Liver (tissue), 9 donors: ENCODE results near the gene SRRM1. TPM values are rescaled to one million over a fixed set of nuclear protein-coding genes. Genes with fewer than 3 reads are reported as not detected.

Experiments used
- DNase-seq: peaks from one replicate; pipeline ENCODE4 v3.0.0-alpha.2; 2017; ENCODE audit warnings: low spot score
- H3K27ac ChIP-seq, 2 donors: one replicate each; pipeline ENCODE4 v1.7.0; 2013; ENCODE audit warnings: inconsistent platforms in 2 of 2, low read length in 2 of 2, control low read depth in 1 of 2, low read depth in 1 of 2, mild to moderate bottlenecking in 1 of 2
- H3K27me3 ChIP-seq, 4 donors: one replicate each; pipeline versions ENCODE4 v1.6.1 to v1.7.0; 2013; ENCODE audit warnings: low read length in 3 of 4, inconsistent platforms in 1 of 4, mild to moderate bottlenecking in 1 of 4, moderate library complexity in 1 of 4; ENCODE audit not compliant: control insufficient read depth in 4 of 4, insufficient read depth in 4 of 4
- H3K36me3 ChIP-seq, 4 donors: one replicate each; pipeline versions ENCODE4 v1.6.1 to v1.7.0; 2013; ENCODE audit warnings: low read length in 3 of 4, mild to moderate bottlenecking in 3 of 4, low read depth in 1 of 4, moderate library complexity in 1 of 4; ENCODE audit not compliant: control insufficient read depth in 4 of 4, insufficient read depth in 3 of 4
- H3K4me1 ChIP-seq, 4 donors: one replicate each; pipeline versions ENCODE4 v1.6.1 to v1.7.0; 2013; ENCODE audit warnings: low read length in 3 of 4, mild to moderate bottlenecking in 3 of 4, moderate library complexity in 1 of 4; ENCODE audit not compliant: control insufficient read depth in 4 of 4, insufficient read depth in 4 of 4
- H3K4me3 ChIP-seq, 3 donors: one replicate each; pipeline versions ENCODE4 v1.6.1 to v1.7.0; 2013; ENCODE audit warnings: low read length in 3 of 3, control low read depth in 1 of 3, low read depth in 1 of 3, mild to moderate bottlenecking in 1 of 3
- H3K9ac ChIP-seq, 2 donors: one replicate each; pipeline ENCODE4 v1.7.0; 2013; ENCODE audit warnings: low read length in 2 of 2, mild to moderate bottlenecking in 2 of 2, moderate library complexity in 2 of 2, control low read depth in 1 of 2, low read depth in 1 of 2
- H3K9me3 ChIP-seq, 4 donors: one replicate each; pipeline versions ENCODE4 v1.6.1 to v1.7.0; 2013; ENCODE audit warnings: low read length in 3 of 4; ENCODE audit not compliant: control insufficient read depth in 4 of 4
- EGR1 ChIP-seq, 2 donors: IDR thresholded peaks; 2 replicates each; pipeline ENCODE4 v1.6.1; 2016 to 2018; ENCODE audit warnings: antibody characterized with exemption in 2 of 2, low read depth in 2 of 2
- FOXA1 ChIP-seq: IDR thresholded peaks from 2 replicates; pipeline ENCODE4 v1.6.1; 2016; ENCODE audit warnings: antibody characterized with exemption
- FOXA2 ChIP-seq: IDR thresholded peaks from 2 replicates; pipeline ENCODE4 v1.6.1; 2016; ENCODE audit warnings: antibody characterized with exemption
- GABPA ChIP-seq, 2 donors: IDR thresholded peaks in 1 of 2; conservative IDR thresholded peaks in 1 of 2; 2 replicates each; pipeline ENCODE4 v1.6.1; 2016; ENCODE audit warnings: antibody characterized with exemption in 2 of 2, mild to moderate bottlenecking in 1 of 2, moderate library complexity in 1 of 2
- HNF4A ChIP-seq, 2 donors: conservative IDR thresholded peaks; 2 replicates each; pipeline ENCODE4 v1.6.1; 2016; ENCODE audit warnings: antibody characterized with exemption in 2 of 2, mild to moderate bottlenecking in 2 of 2
- HNF4G ChIP-seq: IDR thresholded peaks from 2 replicates; pipeline ENCODE4 v1.6.1; 2016; ENCODE audit warnings: antibody characterized with exemption
- JUND ChIP-seq, 2 donors: IDR thresholded peaks; 2 replicates each; pipeline ENCODE4 v1.6.1; 2016; ENCODE audit warnings: antibody characterized with exemption in 2 of 2
- NR2F2 ChIP-seq: IDR thresholded peaks from 2 replicates; pipeline ENCODE4 v1.6.1; 2016; ENCODE audit warnings: antibody characterized with exemption
- RAD21 ChIP-seq, 2 donors: IDR thresholded peaks; 2 replicates each; pipeline ENCODE4 v1.6.1; 2016; ENCODE audit warnings: antibody characterized with exemption in 2 of 2, mild to moderate bottlenecking in 2 of 2
- RXRA ChIP-seq, 2 donors: IDR thresholded peaks; 2 replicates each; pipeline ENCODE4 v1.6.1; 2017 to 2018; ENCODE audit warnings: antibody characterized with exemption in 2 of 2, mild to moderate bottlenecking in 1 of 2
- SP1 ChIP-seq: IDR thresholded peaks from 2 replicates; pipeline ENCODE4 v1.6.1; 2018; ENCODE audit warnings: antibody characterized with exemption, mild to moderate bottlenecking
- TAF1 ChIP-seq: conservative IDR thresholded peaks from 2 replicates; pipeline ENCODE4 v1.6.1; 2016; ENCODE audit warnings: antibody characterized with exemption, mild to moderate bottlenecking
- YY1 ChIP-seq: IDR thresholded peaks from 2 replicates; pipeline ENCODE4 v1.6.1; 2016; ENCODE audit warnings: antibody characterized with exemption, mild to moderate bottlenecking
- WGBS: extraction: QIAGEN DNeasy Blood & Tissue Kit; methylation state at CpG from one replicate; pipeline ENCODE4 v1.1.7; 2013; 5-methylcytosine and 5-hydroxymethylcytosine counted together
- polyA plus RNA-seq, 2 donors: library from polyadenylated mRNA; stranded (reverse) in 1 of 2; unstranded in 1 of 2; fragments of 200-250 nt in 1 of 2; fragments of >200 nt in 1 of 2; fragmentation: Nextera tagmentation in 1 of 2; extraction: Ambion mirVana in 1 of 2; gene quantifications; one replicate each; pipeline versions ENCODE4 v1.2.1 to v1.2.3, GENCODE V29; 2013 to 2015
- total RNA-seq, 2 donors: library from RNA; depleted of rRNA; stranded (reverse); fragments of >200 nt; gene quantifications; one replicate each; pipeline ENCODE4 v1.2.3, GENCODE V29; 2014
- TF ChIP-seq, protein P1 (sequence below): IDR thresholded peaks from 2 replicates; pipeline ENCODE4 v1.6.1; 2016; ENCODE audit warnings: antibody characterized with exemption
- TF ChIP-seq, protein P2 (sequence below): fragments of 150-350 bp; IDR thresholded peaks from 2 replicates; pipeline ENCODE4 v1.5.1; 2017; ENCODE audit warnings: improper control_type of control experiment, low read depth, low read length; ENCODE audit not compliant: missing input control
- TF ChIP-seq, protein P3 (sequence below): IDR thresholded peaks from 2 replicates; pipeline ENCODE4 v1.6.1; 2016; ENCODE audit warnings: antibody characterized with exemption, mild to moderate bottlenecking
- TF ChIP-seq, protein P4 (sequence below): IDR thresholded peaks from 2 replicates; pipeline ENCODE4 v1.6.1; 2016; ENCODE audit warnings: antibody characterized with exemption
- TF ChIP-seq, protein P5 (sequence below): IDR thresholded peaks from 2 replicates; pipeline ENCODE4 v1.6.1; 2016; ENCODE audit warnings: antibody characterized with exemption
- donor health status: healthy.
- donor health status: healthy.
- donor health status: healthy.
- donor health status: healthy.
- donor health status: healthy.

Gene SRRM1
- total and polyA plus RNA-seq, 4 donors = 18.4 to 66.0 (median 31.6) TPM

DNA sequence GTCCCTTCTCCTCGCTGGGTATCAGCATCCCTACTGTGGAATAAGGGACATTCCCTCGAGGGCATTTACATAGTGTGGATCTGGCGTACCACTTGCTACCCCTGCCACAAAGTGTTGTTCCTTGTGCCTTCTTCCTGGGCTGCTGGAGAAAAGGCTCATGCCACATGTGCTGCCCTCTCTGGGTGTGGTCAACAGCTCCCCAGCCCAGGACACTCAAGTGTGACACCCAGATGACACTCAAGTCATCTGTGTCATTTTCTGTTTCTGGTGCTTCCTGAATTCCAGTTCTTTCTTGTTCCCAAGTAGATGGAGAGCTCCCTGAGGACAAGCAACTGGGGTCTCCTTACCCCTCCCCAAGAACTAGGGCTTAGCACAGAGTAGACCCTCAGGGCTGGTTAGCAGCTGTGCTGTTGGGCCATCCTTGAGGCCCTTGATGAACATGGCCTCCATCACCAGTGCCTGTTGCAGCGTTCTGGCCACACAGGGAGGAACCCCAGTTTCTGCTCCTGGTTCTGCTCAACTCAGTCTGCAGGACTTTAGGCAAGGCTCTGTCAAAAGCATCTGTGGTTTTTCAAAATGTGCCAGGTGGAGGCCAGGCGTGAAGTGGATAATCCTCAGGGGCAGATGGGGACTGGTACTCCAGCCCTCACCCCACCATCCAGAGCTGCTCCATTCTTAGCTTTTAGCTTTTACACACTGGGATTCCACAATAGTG, 53.1 kb downstream of the SRRM1 start:
- Histone ChIP-seq H3K27ac (no peak overlapping the region), H3K27me3 (no peaks in the 10 kb centered on the region), H3K9me3 (no peaks in the 10 kb centered on the region), H3K4me3 (no peak overlapping the region), H3K9ac (no peak overlapping the region), H3K36me3 (no peaks in the 10 kb centered on the region), H3K4me1 (no peaks in the 10 kb centered on the region)
- no peak for TF ChIP-seq SP1
- TF ChIP-seq, protein P1, sequence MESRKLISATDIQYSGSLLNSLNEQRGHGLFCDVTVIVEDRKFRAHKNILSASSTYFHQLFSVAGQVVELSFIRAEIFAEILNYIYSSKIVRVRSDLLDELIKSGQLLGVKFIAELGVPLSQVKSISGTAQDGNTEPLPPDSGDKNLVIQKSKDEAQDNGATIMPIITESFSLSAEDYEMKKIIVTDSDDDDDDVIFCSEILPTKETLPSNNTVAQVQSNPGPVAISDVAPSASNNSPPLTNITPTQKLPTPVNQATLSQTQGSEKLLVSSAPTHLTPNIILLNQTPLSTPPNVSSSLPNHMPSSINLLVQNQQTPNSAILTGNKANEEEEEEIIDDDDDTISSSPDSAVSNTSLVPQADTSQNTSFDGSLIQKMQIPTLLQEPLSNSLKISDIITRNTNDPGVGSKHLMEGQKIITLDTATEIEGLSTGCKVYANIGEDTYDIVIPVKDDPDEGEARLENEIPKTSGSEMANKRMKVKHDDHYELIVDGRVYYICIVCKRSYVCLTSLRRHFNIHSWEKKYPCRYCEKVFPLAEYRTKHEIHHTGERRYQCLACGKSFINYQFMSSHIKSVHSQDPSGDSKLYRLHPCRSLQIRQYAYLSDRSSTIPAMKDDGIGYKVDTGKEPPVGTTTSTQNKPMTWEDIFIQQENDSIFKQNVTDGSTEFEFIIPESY = no peak
- TF ChIP-seq HNF4G = no peak
- TF ChIP-seq, protein P2, sequence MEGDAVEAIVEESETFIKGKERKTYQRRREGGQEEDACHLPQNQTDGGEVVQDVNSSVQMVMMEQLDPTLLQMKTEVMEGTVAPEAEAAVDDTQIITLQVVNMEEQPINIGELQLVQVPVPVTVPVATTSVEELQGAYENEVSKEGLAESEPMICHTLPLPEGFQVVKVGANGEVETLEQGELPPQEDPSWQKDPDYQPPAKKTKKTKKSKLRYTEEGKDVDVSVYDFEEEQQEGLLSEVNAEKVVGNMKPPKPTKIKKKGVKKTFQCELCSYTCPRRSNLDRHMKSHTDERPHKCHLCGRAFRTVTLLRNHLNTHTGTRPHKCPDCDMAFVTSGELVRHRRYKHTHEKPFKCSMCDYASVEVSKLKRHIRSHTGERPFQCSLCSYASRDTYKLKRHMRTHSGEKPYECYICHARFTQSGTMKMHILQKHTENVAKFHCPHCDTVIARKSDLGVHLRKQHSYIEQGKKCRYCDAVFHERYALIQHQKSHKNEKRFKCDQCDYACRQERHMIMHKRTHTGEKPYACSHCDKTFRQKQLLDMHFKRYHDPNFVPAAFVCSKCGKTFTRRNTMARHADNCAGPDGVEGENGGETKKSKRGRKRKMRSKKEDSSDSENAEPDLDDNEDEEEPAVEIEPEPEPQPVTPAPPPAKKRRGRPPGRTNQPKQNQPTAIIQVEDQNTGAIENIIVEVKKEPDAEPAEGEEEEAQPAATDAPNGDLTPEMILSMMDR = no peak
- TF ChIP-seq, protein P3, sequence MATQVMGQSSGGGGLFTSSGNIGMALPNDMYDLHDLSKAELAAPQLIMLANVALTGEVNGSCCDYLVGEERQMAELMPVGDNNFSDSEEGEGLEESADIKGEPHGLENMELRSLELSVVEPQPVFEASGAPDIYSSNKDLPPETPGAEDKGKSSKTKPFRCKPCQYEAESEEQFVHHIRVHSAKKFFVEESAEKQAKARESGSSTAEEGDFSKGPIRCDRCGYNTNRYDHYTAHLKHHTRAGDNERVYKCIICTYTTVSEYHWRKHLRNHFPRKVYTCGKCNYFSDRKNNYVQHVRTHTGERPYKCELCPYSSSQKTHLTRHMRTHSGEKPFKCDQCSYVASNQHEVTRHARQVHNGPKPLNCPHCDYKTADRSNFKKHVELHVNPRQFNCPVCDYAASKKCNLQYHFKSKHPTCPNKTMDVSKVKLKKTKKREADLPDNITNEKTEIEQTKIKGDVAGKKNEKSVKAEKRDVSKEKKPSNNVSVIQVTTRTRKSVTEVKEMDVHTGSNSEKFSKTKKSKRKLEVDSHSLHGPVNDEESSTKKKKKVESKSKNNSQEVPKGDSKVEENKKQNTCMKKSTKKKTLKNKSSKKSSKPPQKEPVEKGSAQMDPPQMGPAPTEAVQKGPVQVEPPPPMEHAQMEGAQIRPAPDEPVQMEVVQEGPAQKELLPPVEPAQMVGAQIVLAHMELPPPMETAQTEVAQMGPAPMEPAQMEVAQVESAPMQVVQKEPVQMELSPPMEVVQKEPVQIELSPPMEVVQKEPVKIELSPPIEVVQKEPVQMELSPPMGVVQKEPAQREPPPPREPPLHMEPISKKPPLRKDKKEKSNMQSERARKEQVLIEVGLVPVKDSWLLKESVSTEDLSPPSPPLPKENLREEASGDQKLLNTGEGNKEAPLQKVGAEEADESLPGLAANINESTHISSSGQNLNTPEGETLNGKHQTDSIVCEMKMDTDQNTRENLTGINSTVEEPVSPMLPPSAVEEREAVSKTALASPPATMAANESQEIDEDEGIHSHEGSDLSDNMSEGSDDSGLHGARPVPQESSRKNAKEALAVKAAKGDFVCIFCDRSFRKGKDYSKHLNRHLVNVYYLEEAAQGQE = no peak
- no peak for TF ChIP-seq FOXA2
- no peak for TF ChIP-seq TAF1
- no peak for TF ChIP-seq EGR1 (IDR thresholded peaks at IDR 0.05; ENCODE audit: low read depth in 2 of 2)
- TF ChIP-seq HNF4A (conservative IDR thresholded peaks at IDR 0.05) = no peak
- TF ChIP-seq, protein P4, sequence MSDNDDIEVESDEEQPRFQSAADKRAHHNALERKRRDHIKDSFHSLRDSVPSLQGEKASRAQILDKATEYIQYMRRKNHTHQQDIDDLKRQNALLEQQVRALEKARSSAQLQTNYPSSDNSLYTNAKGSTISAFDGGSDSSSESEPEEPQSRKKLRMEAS = no peak
- no peak for TF ChIP-seq RXRA (IDR thresholded peaks at IDR 0.05)
- no peak for TF ChIP-seq GABPA (IDR thresholded peaks at IDR 0.05 in 1 of 2, conservative IDR thresholded peaks at IDR 0.05 in 1 of 2)
- TF ChIP-seq, protein P5, sequence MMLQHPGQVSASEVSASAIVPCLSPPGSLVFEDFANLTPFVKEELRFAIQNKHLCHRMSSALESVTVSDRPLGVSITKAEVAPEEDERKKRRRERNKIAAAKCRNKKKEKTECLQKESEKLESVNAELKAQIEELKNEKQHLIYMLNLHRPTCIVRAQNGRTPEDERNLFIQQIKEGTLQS = no peak
- TF ChIP-seq NR2F2 = no peak
- no peak for TF ChIP-seq JUND (IDR thresholded peaks at IDR 0.05)
- TF ChIP-seq YY1 = no peak
- TF ChIP-seq RAD21 (IDR thresholded peaks at IDR 0.05) = no peak
- no peak for TF ChIP-seq FOXA1
- WGBS = 96% methylated on average over 5 of the region's 5 CpGs
- DNase-seq = no peak
